Trophoblast cell (in vitro differentiated cells and primary cell): ENCODE results near the gene SCNM1.
"Not testable (repeated sequence)": the region's sequence is repeated elsewhere in the genome, so short reads cannot be mapped to it uniquely, and the experiment has no call there.

Source experiments
- DNase-seq, 2 donors: peaks; one replicate each; pipeline ENCODE4 v3.0.0-alpha.2; 2016
- H2AFZ ChIP-seq: 2 replicates; pipeline ENCODE4 v1.6.1; 2013; ENCODE audit warnings: low read length, moderate library complexity, mild to moderate bottlenecking; ENCODE audit not compliant: insufficient read depth, poor library complexity
- H2AK5ac ChIP-seq: 2 replicates; pipeline ENCODE4 v1.6.1; 2013; ENCODE audit warnings: mild to moderate bottlenecking, low read length
- H2BK120ac ChIP-seq: 2 replicates; pipeline ENCODE4 v1.6.1; 2013; ENCODE audit warnings: low read length, mild to moderate bottlenecking, moderate library complexity; ENCODE audit not compliant: insufficient read depth, poor library complexity
- H2BK12ac ChIP-seq: 2 replicates; pipeline ENCODE4 v1.6.1; 2013; ENCODE audit warnings: mild to moderate bottlenecking, low read length, moderate library complexity
- H2BK5ac ChIP-seq: 2 replicates; pipeline ENCODE4 v1.6.1; 2013; ENCODE audit warnings: low read length, low read depth, moderate library complexity, mild to moderate bottlenecking; ENCODE audit not compliant: poor library complexity
- H3K14ac ChIP-seq: 2 replicates; pipeline ENCODE4 v1.6.1; 2013; ENCODE audit warnings: mild to moderate bottlenecking, low read length
- H3K18ac ChIP-seq: 2 replicates; pipeline ENCODE4 v1.6.1; 2013; ENCODE audit warnings: mild to moderate bottlenecking, low read length
- H3K23ac ChIP-seq: 2 replicates; pipeline ENCODE4 v1.6.1; 2013; ENCODE audit warnings: low read length
- H3K27ac ChIP-seq: 2 replicates; pipeline ENCODE4 v1.5.1; 2013; ENCODE audit warnings: low read depth, mild to moderate bottlenecking, inconsistent platforms, low read length, moderate library complexity
- H3K27me3 ChIP-seq: 2 replicates; pipeline ENCODE4 v1.6.1; 2013; ENCODE audit warnings: inconsistent platforms, mild to moderate bottlenecking, low read length, moderate library complexity; ENCODE audit not compliant: insufficient read depth
- H3K36me3 ChIP-seq, 2 experiments: 1 replicate in 1 of 2; 2 replicates in 1 of 2; pipeline ENCODE4 v1.6.1; 2013; ENCODE audit warnings: low read length in 2 of 2, mild to moderate bottlenecking in 2 of 2, moderate library complexity in 1 of 2; ENCODE audit not compliant: insufficient read depth in 2 of 2, control insufficient read depth in 1 of 2
- H3K4ac ChIP-seq: 2 replicates; pipeline ENCODE4 v1.6.1; 2013; ENCODE audit warnings: low read depth, mild to moderate bottlenecking, low read length, moderate library complexity
- H3K4me1 ChIP-seq, 2 experiments: 1 replicate in 1 of 2; 2 replicates in 1 of 2; pipeline ENCODE4 v1.6.1; 2013; ENCODE audit warnings: low read length in 2 of 2, mild to moderate bottlenecking in 2 of 2, moderate library complexity in 1 of 2; ENCODE audit not compliant: insufficient read depth in 2 of 2, control insufficient read depth in 1 of 2
- H3K4me2 ChIP-seq: 2 replicates; pipeline ENCODE4 v1.6.1; 2013; ENCODE audit warnings: inconsistent platforms, mild to moderate bottlenecking, low read length, moderate library complexity
- H3K4me3 ChIP-seq: 2 replicates; pipeline ENCODE4 v1.5.1; 2013; ENCODE audit warnings: mild to moderate bottlenecking, low read depth, low read length, inconsistent platforms
- H3K79me1 ChIP-seq: one replicate; pipeline ENCODE4 v1.6.1; 2013; ENCODE audit warnings: low read length
- H3K79me2 ChIP-seq: 2 replicates; pipeline ENCODE4 v1.6.1; 2013; ENCODE audit warnings: low read length, mild to moderate bottlenecking; ENCODE audit not compliant: control insufficient read depth, insufficient read depth, poor library complexity
- H3K9ac ChIP-seq: 2 replicates; pipeline ENCODE4 v1.6.1; 2013; ENCODE audit warnings: mild to moderate bottlenecking, low read length
- H3K9me3 ChIP-seq: 2 replicates; pipeline ENCODE4 v1.6.1; 2013; ENCODE audit warnings: low read depth, mild to moderate bottlenecking, control low read depth, inconsistent platforms, low read length; ENCODE audit not compliant: insufficient read depth
- H4K12ac ChIP-seq: 2 replicates; pipeline ENCODE4 v1.6.1; 2013; ENCODE audit warnings: low read depth, mild to moderate bottlenecking, low read length, moderate library complexity
- H4K8ac ChIP-seq: 2 replicates; pipeline ENCODE4 v1.6.1; 2013; ENCODE audit warnings: low read depth, mild to moderate bottlenecking, low read length, moderate library complexity
- H4K91ac ChIP-seq: one replicate; pipeline ENCODE4 v1.6.1; 2013; ENCODE audit warnings: low read depth, mild to moderate bottlenecking, low read length, moderate library complexity
- WGBS: extraction: QIAGEN DNeasy Blood & Tissue Kit; methylation state at CpG from one replicate; pipeline ENCODE4 v1.1.7; 2013; ENCODE audit warnings: missing lambda C conversion rate; ENCODE audit not compliant: insufficient read length, insufficient coverage; ENCODE audit errors: extremely low coverage; 5-methylcytosine and 5-hydroxymethylcytosine counted together

SCNM1 gene

DNA sequence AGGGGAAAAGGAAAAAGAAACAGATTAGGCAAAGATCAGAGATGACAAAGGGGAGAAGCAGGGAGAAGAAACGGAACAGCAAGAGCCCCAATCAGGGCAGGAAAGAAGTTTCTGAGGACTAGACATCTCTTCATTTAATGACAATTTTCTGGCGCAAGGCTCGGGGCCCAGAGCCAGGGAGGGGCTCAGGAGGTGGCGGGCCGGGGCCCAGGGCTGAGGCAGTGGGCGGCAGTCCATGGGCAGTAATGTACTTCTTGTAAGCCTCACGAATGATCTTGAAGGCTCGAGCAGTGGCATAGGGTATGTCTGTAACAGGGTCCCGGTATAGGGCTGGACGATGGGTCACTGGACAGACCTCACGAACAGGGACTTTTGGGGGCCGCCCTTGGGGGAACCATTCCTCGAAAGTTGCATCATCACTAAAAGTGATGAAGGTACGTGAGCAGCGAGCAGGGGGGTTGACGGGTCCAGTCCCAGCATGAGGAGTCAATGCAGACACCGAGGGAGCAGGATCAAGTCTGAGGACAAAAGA, 10.6 kb downstream of the SCNM1 start:
- H2BK5ac ChIP-seq: no peak overlapping the region
- no peak overlapping the region for H3K18ac ChIP-seq
- H3K9me3 ChIP-seq: no peaks in the 10 kb centered on the region
- H3K27ac ChIP-seq: no peak overlapping the region
- H2BK12ac ChIP-seq: no peak overlapping the region
- no peak for DNase-seq
- no peaks in the 10 kb centered on the region for H3K79me2 ChIP-seq
- H2AK5ac ChIP-seq: no peak overlapping the region
- no peaks in the 10 kb centered on the region for H3K79me1 ChIP-seq
- no peaks in the 10 kb centered on the region for H3K27me3 ChIP-seq
- WGBS: no CpG with 5 or more reads among the region's 17 CpGs
- H3K4me2 ChIP-seq: no peak overlapping the region
- no peak overlapping the region for H3K4me3 ChIP-seq
- no peak overlapping the region for H3K4ac ChIP-seq
- no peak overlapping the region for H3K14ac ChIP-seq
- H4K12ac ChIP-seq: no peak overlapping the region
- no peak overlapping the region for H3K9ac ChIP-seq
- H3K36me3 ChIP-seq: peaks cover 34 to 69% of the 10 kb centered on the region in 2 experiments
- H2BK120ac ChIP-seq: no peak overlapping the region
- H3K4me1 ChIP-seq: no peaks in the 10 kb centered on the region
- H2AFZ ChIP-seq: no peak overlapping the region
- no peak overlapping the region for H4K8ac ChIP-seq
- no peak overlapping the region for H3K23ac ChIP-seq
- no peak overlapping the region for H4K91ac ChIP-seq

DNA sequence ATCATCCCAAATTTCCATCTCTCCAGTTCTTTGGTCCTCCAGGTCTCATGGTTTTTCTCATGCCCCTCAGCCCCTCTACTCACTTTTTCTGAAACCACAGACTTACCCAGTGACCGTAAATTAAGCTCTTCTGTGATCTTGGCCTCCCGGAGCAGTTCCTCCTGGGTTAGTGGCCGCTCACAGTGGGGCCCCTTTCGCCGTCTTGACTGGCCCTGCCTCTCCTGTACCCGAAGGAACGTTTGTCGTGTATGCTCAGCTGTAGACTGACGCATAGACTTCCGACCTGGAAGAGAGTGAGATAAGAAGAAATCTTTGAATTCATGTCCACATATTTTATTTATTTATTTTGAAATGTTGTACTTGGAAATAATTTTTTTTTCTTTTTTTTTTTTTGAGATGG, 18.3 kb downstream of the SCNM1 start:
- Histone ChIP-seq H3K36me3 (peaks cover 26 to 46% of the 10 kb centered on the region in 2 experiments), H3K4me1 (peaks cover 3 to 5% of the 10 kb centered on the region in 2 experiments), H3K9me3 (no peaks in the 10 kb centered on the region), H3K27ac (no peak overlapping the region), H4K12ac (no peak overlapping the region), H3K18ac (no peak overlapping the region), H3K4me3 (no peak overlapping the region), H3K79me1 (no peaks in the 10 kb centered on the region), H2AK5ac (no peak overlapping the region), H4K8ac (peak overlapping the region; percentile 16), H3K23ac (no peak overlapping the region), H4K91ac (no peak overlapping the region), H3K4ac (no peak overlapping the region), H3K14ac (no peak overlapping the region), H3K9ac (no peak overlapping the region), H3K27me3 (no peaks in the 10 kb centered on the region), H2BK5ac (no peak overlapping the region), H3K79me2 (peaks cover 2% of the 10 kb centered on the region), H2AFZ (no peak overlapping the region), H2BK12ac (no peak overlapping the region), H3K4me2 (no peak overlapping the region), H2BK120ac (no peak overlapping the region)
- WGBS: no CpG with 5 or more reads among the region's 10 CpGs
- no peak for DNase-seq

DNA sequence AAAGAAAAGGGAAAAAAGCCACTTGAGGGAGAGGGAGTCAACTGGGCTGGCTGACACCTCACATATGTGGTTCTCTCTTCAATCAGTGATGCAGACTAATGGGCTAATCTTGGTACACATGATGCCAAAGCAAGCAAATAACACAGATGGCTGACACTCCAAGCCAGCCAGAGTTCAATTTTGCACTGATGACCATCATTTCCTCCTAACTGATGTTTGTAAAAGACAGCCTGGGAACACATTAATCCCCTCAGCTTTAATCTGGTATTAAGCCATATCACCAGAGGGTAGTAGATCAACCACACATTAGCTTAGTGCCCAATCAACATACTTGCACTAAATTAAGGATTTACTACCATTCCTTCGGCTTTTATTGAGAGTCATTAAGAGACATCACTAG, 21.3 kb downstream of the SCNM1 start:
- Histone ChIP-seq H3K79me1 (peaks cover 6% of the 10 kb centered on the region), H2AFZ (no peak overlapping the region), H4K12ac (no peak overlapping the region), H3K27ac (no peak overlapping the region), H3K36me3 (peaks cover 17 to 21% of the 10 kb centered on the region in 2 experiments), H2BK5ac (no peak overlapping the region), H3K9ac (no peak overlapping the region), H2AK5ac (no peak overlapping the region), H3K18ac (no peak overlapping the region), H3K79me2 (peaks cover 8% of the 10 kb centered on the region), H3K4me3 (no peak overlapping the region), H3K4ac (no peak overlapping the region), H3K4me2 (no peak overlapping the region), H3K23ac (no peak overlapping the region), H3K27me3 (no peaks in the 10 kb centered on the region), H3K14ac (no peak overlapping the region), H2BK120ac (no peak overlapping the region), H4K91ac (no peak overlapping the region), H3K4me1 (peaks cover 3 to 5% of the 10 kb centered on the region in 2 experiments), H3K9me3 (no peaks in the 10 kb centered on the region), H2BK12ac (no peak overlapping the region), H4K8ac (no peak overlapping the region)
- no peak for DNase-seq
- no CpG with 5 or more reads among the region's 1 CpG for WGBS

DNA sequence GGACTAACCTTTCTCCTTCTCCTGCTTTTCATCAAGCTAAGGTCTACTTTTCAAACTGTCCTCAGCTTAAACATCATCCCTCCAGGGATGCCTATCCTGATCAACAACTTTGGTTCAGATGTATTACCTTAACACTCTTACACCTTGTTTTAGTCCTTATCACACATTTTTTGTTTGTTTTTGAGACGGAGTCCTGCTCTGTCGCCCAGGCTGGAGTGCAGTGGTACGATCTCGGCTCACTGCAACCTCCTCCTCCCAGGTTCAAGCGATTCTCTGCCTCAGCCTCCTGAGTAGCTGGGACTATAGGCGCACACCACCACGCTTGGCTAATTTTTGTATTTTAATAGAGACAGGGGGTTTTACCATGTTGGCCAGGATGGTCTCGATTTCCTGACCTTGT, 22.7 kb downstream of the SCNM1 start:
- not testable (repeated sequence) for H3K18ac ChIP-seq, H2BK12ac ChIP-seq, H3K79me2 ChIP-seq, H4K8ac ChIP-seq, H4K12ac ChIP-seq, H2BK120ac ChIP-seq, H3K79me1 ChIP-seq, H3K4me1 ChIP-seq, H2AFZ ChIP-seq, H2BK5ac ChIP-seq, H3K9ac ChIP-seq, H3K27ac ChIP-seq, DNase-seq, H3K27me3 ChIP-seq, H3K9me3 ChIP-seq, H3K4me3 ChIP-seq, H3K23ac ChIP-seq, H4K91ac ChIP-seq, H3K14ac ChIP-seq, H2AK5ac ChIP-seq
- H3K36me3 ChIP-seq: peaks cover 11 to 12% of the 10 kb centered on the region in 2 experiments
- H3K4me2 ChIP-seq: peak overlapping the region; percentile 54
- no CpG with 5 or more reads among the region's 8 CpGs for WGBS
- H3K4ac ChIP-seq: peak overlapping the region; percentile 47
